ENCODE measurements around the gene OAS2.
"Not testable (repeated sequence)": the region's sequence is repeated elsewhere in the genome, so short reads cannot be mapped to it uniquely, and the experiment has no call there.

The OAS2 gene

GRCh38 chr12:112985642-112986290, 7.4 kb downstream of the OAS2 start:
- DNase-seq (ENCODE audit: low read depth) = no peak

GRCh38 chr12:112986291-112986800, 8.0 kb downstream of the OAS2 start:
- no peak for DNase-seq (ENCODE audit: low read depth)

GRCh38 chr12:112987561-112987960, 9.2 kb downstream of the OAS2 start:
- no peak for DNase-seq (ENCODE audit: low read depth)

GRCh38 chr12:112988224-112988623, 9.9 kb downstream of the OAS2 start:
- DNase-seq (ENCODE audit: low read depth) = no peak

- DNase-seq (ENCODE audit: low read depth) = not testable (repeated sequence)
Measured at GRCh38 chr12:112988823-112989385, 10.6 kb downstream of the OAS2 start.

GRCh38 chr12:112989806-112990205, 11.5 kb downstream of the OAS2 start:
- no peak for DNase-seq (ENCODE audit: low read depth)

- no peak for DNase-seq (ENCODE audit: low read depth)
Measured at GRCh38 chr12:112992541-112993398, 14.5 kb downstream of the OAS2 start.

- no peak for DNase-seq (ENCODE audit: low read depth)
Measured at GRCh38 chr12:112995008-112995407, 16.7 kb downstream of the OAS2 start.

GRCh38 chr12:112996501-112996900, 18.2 kb downstream of the OAS2 start:
- no peak for DNase-seq (ENCODE audit: low read depth)

GRCh38 chr12:112997506-112997905, 19.2 kb downstream of the OAS2 start:
- DNase-seq (ENCODE audit: low read depth) = no peak

- DNase-seq (ENCODE audit: low read depth) = no peak
Measured at GRCh38 chr12:112998987-112999767, 20.9 kb downstream of the OAS2 start.

GRCh38 chr12:113000433-113000832, 22.1 kb downstream of the OAS2 start:
- DNase-seq (ENCODE audit: low read depth) = no peak

- no peak for DNase-seq (ENCODE audit: low read depth)
Measured at GRCh38 chr12:113002155-113002554, 23.8 kb downstream of the OAS2 start.

- no peak for DNase-seq (ENCODE audit: low read depth)
Measured at GRCh38 chr12:113002676-113003075, 24.4 kb downstream of the OAS2 start.

- DNase-seq (ENCODE audit: low read depth) = no peak
Measured at GRCh38 chr12:113003636-113004035, 25.3 kb downstream of the OAS2 start.

- no peak for DNase-seq (ENCODE audit: low read depth)
Measured at GRCh38 chr12:113005762-113006161, 27.4 kb downstream of the OAS2 start.

GRCh38 chr12:113006206-113006605, 27.9 kb downstream of the OAS2 start:
- DNase-seq (ENCODE audit: low read depth) = no peak

- no peak for DNase-seq (ENCODE audit: low read depth)
Measured at GRCh38 chr12:113006641-113007040, 28.3 kb downstream of the OAS2 start.

- peak; percentile 21 for DNase-seq (ENCODE audit: low read depth)
Measured at GRCh38 chr12:113007166-113007565, 28.8 kb downstream of the OAS2 start.

GRCh38 chr12:113010701-113011100, 32.4 kb downstream of the OAS2 start:
- no peak for DNase-seq (ENCODE audit: low read depth)

- no peak for DNase-seq (ENCODE audit: low read depth)
Measured at GRCh38 chr12:113014565-113014964, 36.2 kb downstream of the OAS2 start.

- DNase-seq (ENCODE audit: low read depth) = no peak
Measured at GRCh38 chr12:113016796-113017195, 38.5 kb downstream of the OAS2 start.

All from GM04503 (cell line).